Measurements from ENCODE around the gene PDLIM3. TPM values are rescaled to one million over a fixed set of nuclear protein-coding genes. Genes with fewer than 3 reads are reported as not detected.

The PDLIM3 gene
- total RNA-seq, 1 donor from 2014 or later: 1.4 TPM

- H3K4me1 ChIP-seq: peaks cover 6% of the 10 kb centered on the region
- Mint-ChIP-seq H3K27ac (no peak overlapping the region), H3K27me3 (ENCODE audit: insufficient read depth, low read depth) (peaks cover 12% of the 10 kb centered on the region), H3K9me3 (no peaks in the 10 kb centered on the region), H3K36me3 (no peaks in the 10 kb centered on the region), H3K4me3 (no peak overlapping the region), H3K4me1 (peaks cover 31% of the 10 kb centered on the region)
- H2AFZ ChIP-seq (replicated peaks): no peak overlapping the region
- DNase-seq (ENCODE audit: low spot score): no peak
- H3K4me2 ChIP-seq: no peak overlapping the region
- H3K36me3 ChIP-seq: no peaks in the 10 kb centered on the region
- TF ChIP-seq CTCF (IDR thresholded peaks at IDR 0.05) (no peak), EZH2 (IDR thresholded peaks at IDR 0.05) (no peak), EZH2phosphoT487 (IDR thresholded peaks at IDR 0.05) (no peak)
- no peak overlapping the region for H3K27ac ChIP-seq
- H3F3A ChIP-seq (ENCODE audit: low read depth): peaks cover 23% of the 10 kb centered on the region
- peaks cover 30% of the 10 kb centered on the region for H3K27me3 ChIP-seq
- no peak overlapping the region for H3K4me3 ChIP-seq
- no peaks in the 10 kb centered on the region for H3K79me2 ChIP-seq (ENCODE audit: low read depth)
- H3K9me3 ChIP-seq (ENCODE audit: low read depth): no peaks in the 10 kb centered on the region
- no peak overlapping the region for H3K9ac ChIP-seq
- H4K20me1 ChIP-seq (ENCODE audit: low read depth): no peaks in the 10 kb centered on the region
Measured at GRCh38 chr4:185538806-185539205, 3.5 kb upstream of the PDLIM3 start.

GRCh38 chr4:185536411-185536709 lies 1.1 kb upstream of the PDLIM3 start:
- Mint-ChIP-seq H3K4me1 (peaks cover 17% of the 10 kb centered on the region), H3K27me3 (ENCODE audit: insufficient read depth, low read depth) (peaks cover 12% of the 10 kb centered on the region), H3K27ac (no peak overlapping the region), H3K36me3 (no peaks in the 10 kb centered on the region), H3K9me3 (no peaks in the 10 kb centered on the region), H3K4me3 (no peak overlapping the region)
- H3K36me3 ChIP-seq: no peaks in the 10 kb centered on the region
- no peak overlapping the region for H3K4me2 ChIP-seq
- H3F3A ChIP-seq (ENCODE audit: low read depth): peaks cover 23% of the 10 kb centered on the region
- no peak overlapping the region for H3K27ac ChIP-seq
- DNase-seq (ENCODE audit: low spot score): no peak
- peaks cover 6% of the 10 kb centered on the region for H3K4me1 ChIP-seq
- TF ChIP-seq EZH2phosphoT487 (IDR thresholded peaks at IDR 0.05) (no peak), CTCF (IDR thresholded peaks at IDR 0.05) (no peak), EZH2 (IDR thresholded peaks at IDR 0.05) (no peak)
- H4K20me1 ChIP-seq (ENCODE audit: low read depth): no peaks in the 10 kb centered on the region
- H3K27me3 ChIP-seq: peaks cover 37% of the 10 kb centered on the region
- no peak overlapping the region for H2AFZ ChIP-seq (replicated peaks)
- H3K9me3 ChIP-seq (ENCODE audit: low read depth): no peaks in the 10 kb centered on the region
- no peaks in the 10 kb centered on the region for H3K79me2 ChIP-seq (ENCODE audit: low read depth)
- H3K9ac ChIP-seq: no peak overlapping the region
- H3K4me3 ChIP-seq: no peak overlapping the region

GRCh38 chr4:185535612-185536410 lies 504 bp upstream of the PDLIM3 start:
- Histone ChIP-seq H3F3A (ENCODE audit: low read depth) (peaks cover 23% of the 10 kb centered on the region), H3K36me3 (no peaks in the 10 kb centered on the region), H3K4me2 (peak overlapping the region; percentile 95), H3K9ac (no peak overlapping the region), H3K27ac (no peak overlapping the region), H2AFZ (replicated peaks) (peak overlapping the region; percentile 97), H3K79me2 (ENCODE audit: low read depth) (no peaks in the 10 kb centered on the region), H3K9me3 (ENCODE audit: low read depth) (no peaks in the 10 kb centered on the region), H3K27me3 (peaks cover 37% of the 10 kb centered on the region), H3K4me3 (peak overlapping the region; percentile 75), H3K4me1 (peaks cover 6% of the 10 kb centered on the region), H4K20me1 (ENCODE audit: low read depth) (no peaks in the 10 kb centered on the region)
- peak overlapping the region; percentile 58 for H3K27ac Mint-ChIP-seq
- H3K4me1 Mint-ChIP-seq: peaks cover 12% of the 10 kb centered on the region
- H3K27me3 Mint-ChIP-seq (ENCODE audit: insufficient read depth, low read depth): peaks cover 11% of the 10 kb centered on the region
- no peak for DNase-seq (ENCODE audit: low spot score)
- TF ChIP-seq EZH2phosphoT487 (IDR thresholded peaks at IDR 0.05) (no peak), CTCF (IDR thresholded peaks at IDR 0.05) (no peak), EZH2 (IDR thresholded peaks at IDR 0.05) (no peak)
- no peaks in the 10 kb centered on the region for H3K36me3 Mint-ChIP-seq
- peak overlapping the region; percentile 86 for H3K4me3 Mint-ChIP-seq
- no peaks in the 10 kb centered on the region for H3K9me3 Mint-ChIP-seq
